ENCODE results near the gene PTPRN2. TPM values are rescaled to one million over a fixed set of nuclear protein-coding genes. Genes with fewer than 3 reads are reported as not detected.
"Not testable (repeated sequence)": the region's sequence is repeated elsewhere in the genome, so short reads cannot be mapped to it uniquely, and the experiment has no call there.

Gene PTPRN2
- total RNA-seq, 2 experiments from 2014 or later, result 0.70 TPM; not detected in 1

DNA sequence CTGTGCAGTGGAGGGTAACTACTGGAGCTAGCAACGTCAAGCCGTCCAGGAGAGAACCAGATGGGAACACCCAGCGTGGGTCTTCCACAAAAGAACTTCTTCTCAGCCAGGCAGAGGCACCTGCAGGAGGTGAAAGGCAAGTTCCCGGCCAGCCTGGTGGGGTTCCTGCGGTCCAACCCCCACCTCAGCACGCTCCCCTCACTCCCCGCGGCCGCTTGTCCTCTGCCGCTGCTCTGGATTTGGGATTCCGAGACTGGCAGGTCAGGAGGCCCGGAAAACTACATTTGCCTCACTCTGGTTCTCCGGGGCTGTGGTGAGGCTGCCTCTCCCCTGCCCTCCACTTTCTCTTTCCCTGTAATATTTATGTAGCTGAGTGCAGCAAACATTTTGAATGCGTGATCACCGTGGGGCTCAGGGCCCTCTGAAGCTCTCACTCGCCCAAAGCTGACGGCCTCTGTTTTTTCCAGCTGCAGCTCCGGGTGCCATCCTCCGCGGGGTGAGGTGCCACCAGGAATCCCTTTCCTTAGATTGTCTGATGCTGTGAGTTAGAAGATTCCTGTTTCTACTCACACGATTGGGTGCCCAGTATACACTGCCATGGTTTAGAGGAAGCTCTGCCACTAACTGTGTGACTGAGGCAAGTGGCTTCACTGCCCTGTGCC, 884.0 kb downstream of the PTPRN2 start:
- no peaks in the 10 kb centered on the region for H4K20me1 ChIP-seq (ENCODE audit: insufficient read depth, low read length)
- TF ChIP-seq EZH2phosphoT487 (IDR thresholded peaks at IDR 0.05; ENCODE audit: borderline replicate concordance, low read depth, low read length), result no peak
- TF ChIP-seq, protein P1, sequence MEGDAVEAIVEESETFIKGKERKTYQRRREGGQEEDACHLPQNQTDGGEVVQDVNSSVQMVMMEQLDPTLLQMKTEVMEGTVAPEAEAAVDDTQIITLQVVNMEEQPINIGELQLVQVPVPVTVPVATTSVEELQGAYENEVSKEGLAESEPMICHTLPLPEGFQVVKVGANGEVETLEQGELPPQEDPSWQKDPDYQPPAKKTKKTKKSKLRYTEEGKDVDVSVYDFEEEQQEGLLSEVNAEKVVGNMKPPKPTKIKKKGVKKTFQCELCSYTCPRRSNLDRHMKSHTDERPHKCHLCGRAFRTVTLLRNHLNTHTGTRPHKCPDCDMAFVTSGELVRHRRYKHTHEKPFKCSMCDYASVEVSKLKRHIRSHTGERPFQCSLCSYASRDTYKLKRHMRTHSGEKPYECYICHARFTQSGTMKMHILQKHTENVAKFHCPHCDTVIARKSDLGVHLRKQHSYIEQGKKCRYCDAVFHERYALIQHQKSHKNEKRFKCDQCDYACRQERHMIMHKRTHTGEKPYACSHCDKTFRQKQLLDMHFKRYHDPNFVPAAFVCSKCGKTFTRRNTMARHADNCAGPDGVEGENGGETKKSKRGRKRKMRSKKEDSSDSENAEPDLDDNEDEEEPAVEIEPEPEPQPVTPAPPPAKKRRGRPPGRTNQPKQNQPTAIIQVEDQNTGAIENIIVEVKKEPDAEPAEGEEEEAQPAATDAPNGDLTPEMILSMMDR (conservative IDR thresholded peaks at IDR 0.05; ENCODE audit: low read length), result no peak
- H3K27ac ChIP-seq (ENCODE audit: low read depth, low read length, poor library complexity, severe bottlenecking), result no peak overlapping the region
- no peaks in the 10 kb centered on the region for H3K9me2 ChIP-seq (ENCODE audit: insufficient read depth, low read length)
- no peaks in the 10 kb centered on the region for H3K36me3 ChIP-seq (ENCODE audit: insufficient read depth, low read length)
- ChIA-PET CTCF (ENCODE audit: unreplicated experiment) (no interaction called here), POLR2A (no interaction called here)
- H3K4me3 ChIP-seq (ENCODE audit: low read depth, low read length, poor library complexity, severe bottlenecking), result no peak overlapping the region
- no peak for DNase-seq (ENCODE audit: low spot score)
- no peak overlapping the region for H2AFZ ChIP-seq (ENCODE audit: low read length)
- BruUV-seq (replicated peaks), result no TSS peak
- H3K4me1 ChIP-seq (ENCODE audit: insufficient read depth, low read length, poor library complexity, severe bottlenecking), result no peaks in the 10 kb centered on the region
- no peaks in the 10 kb centered on the region for H3K9me3 ChIP-seq (ENCODE audit: low read length)
- intact Hi-C loops (cut with micrococcal nuclease; ENCODE audit: unreplicated experiment), result no loop called here
- H3K4me2 ChIP-seq (ENCODE audit: low read length), result no peak overlapping the region
- H3K79me2 ChIP-seq (ENCODE audit: insufficient read depth, low read depth, low read length), result no peaks in the 10 kb centered on the region

DNA sequence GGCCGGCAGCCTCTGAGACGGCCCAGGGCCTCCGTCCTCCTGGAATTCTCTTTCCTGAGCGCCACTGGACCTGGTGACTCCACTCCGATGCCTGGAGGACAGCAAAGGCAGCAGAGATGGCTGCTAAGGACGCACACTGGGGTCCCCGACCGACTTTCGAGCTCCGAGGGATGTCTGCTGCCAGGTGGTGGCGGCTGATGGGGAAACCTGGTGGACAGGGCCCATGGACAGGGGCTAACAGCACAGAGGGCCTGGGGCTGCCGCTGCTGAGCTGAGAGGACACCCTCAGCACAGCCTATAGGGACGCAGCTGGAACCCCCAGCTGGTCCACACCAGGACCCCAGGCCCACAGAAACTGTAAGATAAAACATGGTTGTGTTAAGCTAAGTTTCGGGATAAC, 884.5 kb downstream of the PTPRN2 start:
- Histone ChIP-seq H3K27ac (ENCODE audit: low read depth, low read length, poor library complexity, severe bottlenecking) (no peak overlapping the region), H4K20me1 (ENCODE audit: insufficient read depth, low read length) (no peaks in the 10 kb centered on the region), H3K4me3 (ENCODE audit: low read depth, low read length, poor library complexity, severe bottlenecking) (no peak overlapping the region), H3K9me3 (ENCODE audit: low read length) (no peaks in the 10 kb centered on the region), H3K36me3 (ENCODE audit: insufficient read depth, low read length) (no peaks in the 10 kb centered on the region), H3K9me2 (ENCODE audit: insufficient read depth, low read length) (no peaks in the 10 kb centered on the region), H2AFZ (ENCODE audit: low read length) (no peak overlapping the region), H3K79me2 (ENCODE audit: insufficient read depth, low read depth, low read length) (no peaks in the 10 kb centered on the region), H3K4me2 (ENCODE audit: low read length) (no peak overlapping the region), H3K4me1 (ENCODE audit: insufficient read depth, low read length, poor library complexity, severe bottlenecking) (no peaks in the 10 kb centered on the region)
- TF ChIP-seq, protein P1 (conservative IDR thresholded peaks at IDR 0.05; ENCODE audit: low read length), result no peak
- TF ChIP-seq EZH2phosphoT487 (IDR thresholded peaks at IDR 0.05; ENCODE audit: borderline replicate concordance, low read depth, low read length), result no peak
- no TSS peak for BruUV-seq (replicated peaks)
- POLR2A ChIA-PET, result interaction anchor here (0.7 kb wide), 1 partner anchor 1515 kb away, joined by 3 read pairs; no protein-coding TSS in a partner anchor
- intact Hi-C loops (cut with micrococcal nuclease; ENCODE audit: unreplicated experiment), result no loop called here
- CTCF ChIA-PET (ENCODE audit: unreplicated experiment), result interaction anchor here (0.5 kb wide), 1 partner anchor 1383 kb away, joined by 3 read pairs; no protein-coding TSS in a partner anchor
- DNase-seq (ENCODE audit: low spot score), result no peak

DNA sequence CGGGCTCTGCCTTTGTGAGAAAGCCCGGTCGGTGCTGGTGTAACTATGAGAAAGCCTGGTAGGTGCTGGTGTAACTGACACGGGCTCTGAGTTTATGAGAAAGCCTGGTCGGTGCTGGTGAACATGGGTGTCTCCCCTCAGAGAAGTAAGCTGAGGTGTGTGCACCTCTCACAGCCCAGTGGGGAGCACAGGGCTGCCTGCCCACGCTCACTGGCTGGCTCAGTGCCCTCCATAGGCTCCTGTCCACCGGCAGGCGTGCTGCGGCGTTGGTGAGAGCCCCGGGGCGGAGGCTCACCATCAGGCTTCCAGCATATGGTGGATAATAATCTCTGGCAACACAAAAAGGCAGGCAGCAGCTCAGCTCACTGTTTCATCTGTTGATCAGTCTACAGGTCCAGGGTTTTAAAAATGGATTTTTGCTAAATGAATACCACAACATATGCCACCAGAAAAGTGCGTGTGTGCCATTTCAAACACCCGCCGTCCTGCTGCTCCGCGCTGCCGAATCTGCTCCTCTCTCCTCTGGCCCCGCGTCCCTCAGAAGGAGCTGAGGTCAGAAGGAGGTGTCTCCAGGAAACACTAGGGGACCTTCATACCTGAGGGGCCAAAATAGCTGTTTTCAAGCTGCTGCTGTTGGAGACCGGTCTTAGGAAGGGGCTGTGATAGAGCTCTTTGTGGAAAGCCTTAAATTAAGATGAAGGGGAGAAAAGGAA, 885.2 kb downstream of the PTPRN2 start:
- no TSS peak for BruUV-seq (replicated peaks)
- Histone ChIP-seq H3K4me3 (ENCODE audit: low read depth, low read length, poor library complexity, severe bottlenecking) (no peak overlapping the region), H3K4me2 (ENCODE audit: low read length) (no peak overlapping the region), H3K9me2 (ENCODE audit: insufficient read depth, low read length) (no peaks in the 10 kb centered on the region), H3K4me1 (ENCODE audit: insufficient read depth, low read length, poor library complexity, severe bottlenecking) (no peaks in the 10 kb centered on the region), H2AFZ (ENCODE audit: low read length) (no peak overlapping the region), H3K79me2 (ENCODE audit: insufficient read depth, low read depth, low read length) (no peaks in the 10 kb centered on the region), H3K36me3 (ENCODE audit: insufficient read depth, low read length) (no peaks in the 10 kb centered on the region), H3K27ac (ENCODE audit: low read depth, low read length, poor library complexity, severe bottlenecking) (no peak overlapping the region), H4K20me1 (ENCODE audit: insufficient read depth, low read length) (no peaks in the 10 kb centered on the region), H3K9me3 (ENCODE audit: low read length) (no peaks in the 10 kb centered on the region)
- CTCF ChIA-PET (ENCODE audit: unreplicated experiment), result interaction anchor here (0.5 kb wide), 1 partner anchor 1384 kb away, joined by 3 read pairs; no protein-coding TSS in a partner anchor
- intact Hi-C loops (cut with micrococcal nuclease; ENCODE audit: unreplicated experiment), result no loop called here
- DNase-seq (ENCODE audit: low spot score), result no peak
- POLR2A ChIA-PET, result interaction anchor here (0.7 kb wide), 1 partner anchor 1516 kb away, joined by 3 read pairs; no protein-coding TSS in a partner anchor
- TF ChIP-seq, protein P1 (conservative IDR thresholded peaks at IDR 0.05; ENCODE audit: low read length), result no peak
- no peak for TF ChIP-seq EZH2phosphoT487 (IDR thresholded peaks at IDR 0.05; ENCODE audit: borderline replicate concordance, low read depth, low read length)

DNA sequence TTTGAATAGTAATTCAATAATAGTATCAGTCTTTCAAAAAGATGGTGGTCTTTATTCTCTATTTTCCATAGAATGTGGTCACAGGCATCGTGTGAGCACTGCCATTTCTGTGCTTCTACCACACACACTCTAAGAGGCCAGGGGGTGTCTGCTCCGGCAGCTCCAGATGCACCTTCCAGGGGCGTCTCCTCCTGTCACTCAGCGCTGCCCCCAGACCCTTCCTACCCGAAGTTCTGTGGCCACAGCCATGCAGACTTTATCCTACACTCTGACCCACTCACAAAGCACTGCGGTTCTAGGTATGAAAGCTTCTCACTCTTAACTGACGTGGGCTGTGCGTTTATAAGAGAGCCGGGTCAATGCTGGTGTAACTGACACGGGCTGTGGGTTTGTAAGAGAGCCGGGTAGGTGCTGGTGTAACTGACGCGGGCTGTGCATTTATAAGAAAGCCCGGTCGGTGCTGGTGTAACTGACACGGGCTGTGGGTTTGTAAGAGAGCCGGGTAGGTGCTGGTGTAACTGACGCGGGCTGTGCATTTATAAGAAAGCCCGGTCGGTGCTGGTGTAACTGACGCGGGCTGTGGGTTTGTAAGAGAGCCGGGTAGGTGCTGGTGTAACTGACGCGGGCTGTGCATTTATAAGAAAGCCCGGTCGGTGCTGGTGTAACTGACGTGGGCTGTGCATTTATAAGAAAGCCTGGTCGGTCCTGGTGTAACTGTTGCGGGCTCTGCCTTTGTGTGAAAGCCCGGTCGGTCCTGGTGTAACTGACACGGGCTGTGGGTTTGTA, 886.0 kb downstream of the PTPRN2 start:
- intact Hi-C loops (cut with micrococcal nuclease; ENCODE audit: unreplicated experiment); H3K4me1 ChIP-seq (ENCODE audit: insufficient read depth, low read length, poor library complexity, severe bottlenecking); BruUV-seq (replicated peaks); CTCF ChIA-PET (ENCODE audit: unreplicated experiment); DNase-seq (ENCODE audit: low spot score); H3K4me2 ChIP-seq (ENCODE audit: low read length); H3K4me3 ChIP-seq (ENCODE audit: low read depth, low read length, poor library complexity, severe bottlenecking); POLR2A ChIA-PET; H3K79me2 ChIP-seq (ENCODE audit: insufficient read depth, low read depth, low read length); H3K27ac ChIP-seq (ENCODE audit: low read depth, low read length, poor library complexity, severe bottlenecking); H3K36me3 ChIP-seq (ENCODE audit: insufficient read depth, low read length); H2AFZ ChIP-seq (ENCODE audit: low read length); H3K9me2 ChIP-seq (ENCODE audit: insufficient read depth, low read length); H4K20me1 ChIP-seq (ENCODE audit: insufficient read depth, low read length); H3K9me3 ChIP-seq (ENCODE audit: low read length): not testable (repeated sequence)

Data from OCI-LY7 (cell line).